Measurements from ENCODE around the gene SLC26A9. TPM values are rescaled to one million over a fixed set of nuclear protein-coding genes. Genes with fewer than 3 reads are reported as not detected.

Gene SLC26A9
- total and polyA plus RNA-seq, 2 experiments from 2014 or later, result not detected

- DNase-seq (ENCODE audit: low spot score) (no peak), ATAC-seq (no peak)
- Mint-ChIP-seq H3K27me3 (ENCODE audit: insufficient read depth, low read depth, poor library complexity) (peaks cover 15% of the 10 kb centered on the region), H3K4me3 (no peak overlapping the region), H3K36me3 (ENCODE audit: low read depth) (no peaks in the 10 kb centered on the region), H3K27ac (no peak overlapping the region), H3K4me1 (peaks cover 18% of the 10 kb centered on the region), H3K9me3 (no peaks in the 10 kb centered on the region)
- Histone ChIP-seq H3K4me2 (no peak overlapping the region), H3K4me1 (ENCODE audit: insufficient read depth) (peaks cover 5% of the 10 kb centered on the region), H3K36me3 (ENCODE audit: insufficient read depth) (no peaks in the 10 kb centered on the region), H3K27ac (ENCODE audit: low read depth) (no peak overlapping the region), H3K9me2 (ENCODE audit: insufficient read depth) (no peaks in the 10 kb centered on the region), H3K4me3 (no peak overlapping the region), H4K20me1 (replicated peaks; ENCODE audit: insufficient read depth) (no peaks in the 10 kb centered on the region), H3K79me2 (replicated peaks; ENCODE audit: insufficient read depth) (no peaks in the 10 kb centered on the region), H3K27me3 (ENCODE audit: insufficient read depth) (no peaks in the 10 kb centered on the region), H3F3A (replicated peaks; ENCODE audit: low read depth) (no peaks in the 10 kb centered on the region), H2AFZ (no peak overlapping the region)
- TF ChIP-seq ZNF331 (CRISPR knock-in tag; IDR thresholded peaks at IDR 0.05; ENCODE audit: low read depth) (no peak), JUNB (IDR thresholded peaks at IDR 0.05; ENCODE audit: unreplicated experiment) (no peak), ETS1 (IDR thresholded peaks at IDR 0.05) (no peak)
- TF ChIP-seq, protein P1, sequence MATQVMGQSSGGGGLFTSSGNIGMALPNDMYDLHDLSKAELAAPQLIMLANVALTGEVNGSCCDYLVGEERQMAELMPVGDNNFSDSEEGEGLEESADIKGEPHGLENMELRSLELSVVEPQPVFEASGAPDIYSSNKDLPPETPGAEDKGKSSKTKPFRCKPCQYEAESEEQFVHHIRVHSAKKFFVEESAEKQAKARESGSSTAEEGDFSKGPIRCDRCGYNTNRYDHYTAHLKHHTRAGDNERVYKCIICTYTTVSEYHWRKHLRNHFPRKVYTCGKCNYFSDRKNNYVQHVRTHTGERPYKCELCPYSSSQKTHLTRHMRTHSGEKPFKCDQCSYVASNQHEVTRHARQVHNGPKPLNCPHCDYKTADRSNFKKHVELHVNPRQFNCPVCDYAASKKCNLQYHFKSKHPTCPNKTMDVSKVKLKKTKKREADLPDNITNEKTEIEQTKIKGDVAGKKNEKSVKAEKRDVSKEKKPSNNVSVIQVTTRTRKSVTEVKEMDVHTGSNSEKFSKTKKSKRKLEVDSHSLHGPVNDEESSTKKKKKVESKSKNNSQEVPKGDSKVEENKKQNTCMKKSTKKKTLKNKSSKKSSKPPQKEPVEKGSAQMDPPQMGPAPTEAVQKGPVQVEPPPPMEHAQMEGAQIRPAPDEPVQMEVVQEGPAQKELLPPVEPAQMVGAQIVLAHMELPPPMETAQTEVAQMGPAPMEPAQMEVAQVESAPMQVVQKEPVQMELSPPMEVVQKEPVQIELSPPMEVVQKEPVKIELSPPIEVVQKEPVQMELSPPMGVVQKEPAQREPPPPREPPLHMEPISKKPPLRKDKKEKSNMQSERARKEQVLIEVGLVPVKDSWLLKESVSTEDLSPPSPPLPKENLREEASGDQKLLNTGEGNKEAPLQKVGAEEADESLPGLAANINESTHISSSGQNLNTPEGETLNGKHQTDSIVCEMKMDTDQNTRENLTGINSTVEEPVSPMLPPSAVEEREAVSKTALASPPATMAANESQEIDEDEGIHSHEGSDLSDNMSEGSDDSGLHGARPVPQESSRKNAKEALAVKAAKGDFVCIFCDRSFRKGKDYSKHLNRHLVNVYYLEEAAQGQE (IDR thresholded peaks at IDR 0.05; ENCODE audit: unreplicated experiment), result no peak
Measured at GRCh38 chr1:205944525-205944924, 1.3 kb upstream of the SLC26A9 start.

DNA sequence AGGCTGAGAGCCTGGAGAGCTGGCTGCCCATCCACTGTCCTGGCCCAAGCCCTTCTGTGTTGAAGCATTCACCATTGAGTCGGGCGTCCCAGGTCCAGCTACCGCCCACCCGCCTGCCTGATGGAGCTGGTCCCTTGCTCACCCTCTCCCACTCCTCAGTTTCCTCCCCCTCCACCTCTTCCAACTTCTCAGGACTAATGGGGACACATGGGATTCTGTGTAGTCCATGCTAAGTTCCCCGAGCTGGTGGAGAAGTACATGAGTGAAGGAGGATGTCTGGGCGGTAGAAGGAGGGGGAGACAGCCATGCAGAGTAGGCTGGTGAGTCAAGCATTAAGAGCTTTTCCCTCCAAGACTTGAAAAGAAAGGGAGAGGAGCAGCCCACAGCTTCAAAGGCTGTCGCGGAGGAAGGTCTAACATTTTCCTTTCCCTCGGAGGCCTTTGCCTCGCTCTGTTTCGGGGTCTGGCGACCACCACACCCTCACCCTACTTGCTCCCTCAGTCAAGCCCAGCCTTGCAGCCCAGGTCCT lies 561 bp downstream of the SLC26A9 start:
- H2AFZ ChIP-seq, result no peak overlapping the region
- H3K4me1 ChIP-seq (ENCODE audit: insufficient read depth), result peaks cover 11% of the 10 kb centered on the region
- no peaks in the 10 kb centered on the region for H4K20me1 ChIP-seq (replicated peaks; ENCODE audit: insufficient read depth)
- no peak for TF ChIP-seq JUNB (IDR thresholded peaks at IDR 0.05; ENCODE audit: unreplicated experiment)
- no peak for TF ChIP-seq EZH2 (IDR thresholded peaks at IDR 0.05; ENCODE audit: low read depth, unreplicated experiment)
- TF ChIP-seq, protein P1 (IDR thresholded peaks at IDR 0.05; ENCODE audit: unreplicated experiment), result no peak
- no peak for TF ChIP-seq EZH2phosphoT487 (IDR thresholded peaks at IDR 0.05; ENCODE audit: unreplicated experiment)
- no peak for TF ChIP-seq CREB1 (CRISPR knock-in tag; IDR thresholded peaks at IDR 0.05; ENCODE audit: low read depth)
- TF ChIP-seq STAT1 (IDR thresholded peaks at IDR 0.05; ENCODE audit: unreplicated experiment), result no peak
- no peak for TF ChIP-seq NANOG (IDR thresholded peaks at IDR 0.05; ENCODE audit: borderline replicate concordance)
- no peak for TF ChIP-seq ZNF331 (CRISPR knock-in tag; IDR thresholded peaks at IDR 0.05; ENCODE audit: low read depth)
- TF ChIP-seq POLR2AphosphoS5 (IDR thresholded peaks at IDR 0.05; ENCODE audit: low read depth), result no peak
- TF ChIP-seq ETS1 (IDR thresholded peaks at IDR 0.05), result no peak

More for the DNA sequence above, 561 bp downstream of the SLC26A9 start:
- DNase-seq (ENCODE audit: low spot score), result no peak
- Mint-ChIP-seq H3K9me3 (no peaks in the 10 kb centered on the region; the same call in 2 of the 3 replicates), H3K27ac (no peak overlapping the region), H3K36me3 (ENCODE audit: low read depth) (no peaks in the 10 kb centered on the region), H3K4me3 (no peak overlapping the region), H3K27me3 (ENCODE audit: insufficient read depth, low read depth, poor library complexity) (peaks cover 17% of the 10 kb centered on the region), H3K4me1 (peaks cover 22% of the 10 kb centered on the region)
- H3K4me3 ChIP-seq, result no peak overlapping the region
- H3K27me3 ChIP-seq (ENCODE audit: insufficient read depth), result no peaks in the 10 kb centered on the region
- no peak for ATAC-seq
- H3K27ac ChIP-seq (ENCODE audit: low read depth), result no peak overlapping the region
- H3K79me2 ChIP-seq (replicated peaks; ENCODE audit: insufficient read depth), result no peaks in the 10 kb centered on the region
- no peak overlapping the region for H3K4me2 ChIP-seq
- H3F3A ChIP-seq (replicated peaks; ENCODE audit: low read depth), result no peaks in the 10 kb centered on the region
- no peaks in the 10 kb centered on the region for H3K36me3 ChIP-seq (ENCODE audit: insufficient read depth)
- peaks cover 5% of the 10 kb centered on the region; the same call in 1 of the 2 replicates for H3K9me2 ChIP-seq (ENCODE audit: insufficient read depth)

All from GM23338 (cell line).